ENCODE measurements around the gene CD28. TPM values are rescaled to one million over a fixed set of nuclear protein-coding genes. Genes with fewer than 3 reads are reported as not detected.

Gene CD28
- total and polyA plus RNA-seq, 9 of the 15 experiments (the other 6 are each of a cell fraction or from before 2014, with no cell fraction given) = 0.01 to 0.11 TPM; not detected in 7

- Histone ChIP-seq H3K9me3 (replicated peaks; ENCODE audit: control insufficient read depth, insufficient read depth, low read depth, low read length) (no peaks in the 10 kb centered on the region), H3K27ac (ENCODE audit: extremely low read depth, low read depth, low read length) (no peak overlapping the region), H3K9me1 (ENCODE audit: control insufficient read depth, insufficient read depth, low read length) (no peaks in the 10 kb centered on the region), H4K20me1 (replicated peaks; ENCODE audit: control insufficient read depth, insufficient read depth, low read length) (no peaks in the 10 kb centered on the region), H3K4me2 (ENCODE audit: insufficient read depth, low read length) (no peak overlapping the region), H3K4me3 (no peak overlapping the region), H3K4me1 (replicated peaks in 1 of 2; ENCODE audit: control insufficient read depth in 2 of 2, insufficient read depth in 2 of 2, low read length in 2 of 2) (no peaks in the 10 kb centered on the region), H3K9ac (ENCODE audit: insufficient read depth in 1 of 2, low read depth in 2 of 2, low read length in 2 of 2) (no peak overlapping the region), H3K27me3 (ENCODE audit: control insufficient read depth in 2 of 2, insufficient read depth in 2 of 2, low read length in 2 of 2) (no peaks in the 10 kb centered on the region), H2AFZ (ENCODE audit: low read depth, low read length) (no peak overlapping the region), H3K79me2 (ENCODE audit: control insufficient read depth, insufficient read depth, low read length) (no peaks in the 10 kb centered on the region), H3K36me3 (ENCODE audit: control insufficient read depth, insufficient read depth, low read length) (no peaks in the 10 kb centered on the region)
- no peak for ATAC-seq
- no peak for FAIRE-seq
- intact Hi-C loops (cut with micrococcal nuclease) (no loop called here), in situ Hi-C loops (cut with MboI) (no loop called here)
- WGBS (ENCODE audit: insufficient coverage, low coverage, missing lambda C conversion rate) = 0% methylated on average over 2 of the region's 2 CpGs
- ChIA-PET POLR2A (no interaction called here), CTCF (ENCODE audit: low intra/inter-chr PET ratio) (no interaction called here)
- no TSS peak for BruUV-seq (replicated peaks)
- no peak for TF ChIP-seq DEAF1 (CRISPR knock-in tag; IDR thresholded peaks at IDR 0.05)
- no peak for TF ChIP-seq HDAC3 (IDR thresholded peaks at IDR 0.05; ENCODE audit: borderline replicate concordance, partially characterized antibody)
- no peak for TF ChIP-seq MTA3 (IDR thresholded peaks at IDR 0.05; ENCODE audit: borderline replicate concordance)
- TF ChIP-seq USF2 (CRISPR knock-in tag; IDR thresholded peaks at IDR 0.05) = no peak
- TF ChIP-seq MEIS2 (IDR thresholded peaks at IDR 0.05; ENCODE audit: partially characterized antibody) = no peak
- TF ChIP-seq POLR2A (conservative IDR thresholded peaks at IDR 0.05) = no peak
- no peak for TF ChIP-seq PHB2 (IDR thresholded peaks at IDR 0.05; ENCODE audit: low read depth)
- no peak for TF ChIP-seq ZNF449 (CRISPR knock-in tag; IDR thresholded peaks at IDR 0.05)
- no peak for TF ChIP-seq ATF1 (CRISPR knock-in tag; IDR thresholded peaks at IDR 0.05)
- no peak for TF ChIP-seq ATF1 (tag; IDR thresholded peaks at IDR 0.05)
- no peak for TF ChIP-seq ZNF347 (CRISPR knock-in tag; IDR thresholded peaks at IDR 0.05; ENCODE audit: low read depth)
- no peak for TF ChIP-seq PRMT5 (CRISPR knock-in tag; IDR thresholded peaks at IDR 0.05)
- TF ChIP-seq ESRRA (IDR thresholded peaks at IDR 0.05; ENCODE audit: borderline replicate concordance, low read depth) = no peak
- no peak for DNase-seq (ENCODE audit: extremely low read depth in 1 of 4, low spot score in 3 of 4)
These were observed 37.1 kb downstream of the CD28 start for GRCh38 chr2:203743441-203743981.

All from K562 (cell line).